Osteoblast (primary cell): ENCODE measurements around the gene HRH2. TPM values are rescaled to one million over a fixed set of nuclear protein-coding genes. Genes with fewer than 3 reads are reported as not detected.

ENCODE experiments used
- DNase-seq: peaks from one replicate; pipeline ENCODE4 v3.0.0; 2011; ENCODE audit warnings: low spot score, mixed read lengths; ENCODE audit not compliant: insufficient read length; ENCODE audit errors: missing footprints
- H2AFZ ChIP-seq: 2 replicates; pipeline ENCODE4 v1.6.0; 2011; ENCODE audit warnings: mild to moderate bottlenecking, low read length
- H3K27ac ChIP-seq: 2 replicates; pipeline ENCODE4 v1.5.1; 2011; ENCODE audit warnings: mild to moderate bottlenecking, low read depth, low read length, moderate library complexity
- H3K27me3 ChIP-seq: 2 replicates; pipeline ENCODE4 v1.6.0; 2012; ENCODE audit warnings: mild to moderate bottlenecking, control low read depth, inconsistent platforms, low read length, moderate library complexity; ENCODE audit not compliant: insufficient read depth
- H3K36me3 ChIP-seq: 2 replicates; pipeline ENCODE4 v1.5.1; 2011; ENCODE audit warnings: mild to moderate bottlenecking, low read length, control low read depth, moderate library complexity; ENCODE audit not compliant: insufficient read depth
- H3K4me1 ChIP-seq: 2 replicates; pipeline ENCODE4 v1.5.1; 2011; ENCODE audit warnings: mild to moderate bottlenecking, low read length, control low read depth, moderate library complexity; ENCODE audit not compliant: insufficient read depth
- H3K4me2 ChIP-seq: 2 replicates; pipeline ENCODE4 v1.6.0; 2011; ENCODE audit warnings: mild to moderate bottlenecking, low read length; ENCODE audit not compliant: insufficient read depth
- H3K4me3 ChIP-seq: fragments of 200-600 bp; sonication (generic); 3 replicates; pipeline ENCODE4 v1.5.1; 2012; ENCODE audit warnings: mild to moderate bottlenecking, low read length, inconsistent platforms; ENCODE audit not compliant: insufficient read depth
- H3K79me2 ChIP-seq: 2 replicates; pipeline ENCODE4 v1.6.0; 2012; ENCODE audit warnings: mild to moderate bottlenecking, low read length, control low read depth, inconsistent platforms; ENCODE audit not compliant: insufficient read depth
- H3K9me3 ChIP-seq: 2 replicates; pipeline ENCODE4 v1.5.1; 2011; ENCODE audit warnings: low read depth, low read length, control low read depth
- H4K20me1 ChIP-seq: 2 replicates; pipeline ENCODE4 v1.6.0; 2012; ENCODE audit warnings: mild to moderate bottlenecking, low read length, control low read depth; ENCODE audit not compliant: insufficient read depth
- CTCF ChIP-seq: IDR thresholded peaks from 2 replicates; pipeline ENCODE4 v1.5.1; 2011; ENCODE audit warnings: mild to moderate bottlenecking, low read depth, low read length, moderate library complexity; ENCODE audit errors: extremely low read depth
- total RNA-seq: library from RNA; depleted of rRNA; stranded (reverse); fragments of >200 nt; gene quantifications from 2 replicates; pipeline ENCODE4 v1.2.3, GENCODE V29; 2012

Gene HRH2
- total RNA-seq, result 0.36 and 0.59 TPM in 2 replicates

GRCh38 chr5:175657593-175658271 is at the start of gene HRH2:
Gene HRH2 (plus strand): TSS chr5:175658071. CDS start chr5:175683234, 25,163 bp downstream.
- Histone ChIP-seq H3K4me2 (peak within 1 kb of the TSS; percentile 65), H2AFZ (peak within 1 kb of the TSS; percentile 82), H3K79me2 (no peaks in the 10 kb centered on the region), H3K4me1 (peaks cover 4% of the 10 kb centered on the region), H4K20me1 (no peaks in the 10 kb centered on the region), H3K36me3 (no peaks in the 10 kb centered on the region), H3K9me3 (no peaks in the 10 kb centered on the region), H3K4me3 (peak within 1 kb of the TSS; percentile 64), H3K27me3 (no peaks in the 10 kb centered on the region), H3K27ac (no peak within 1 kb of the TSS)
- DNase-seq, result peak; percentile 90
- no peak for TF ChIP-seq CTCF

GRCh38 chr5:175609526-175609925 is 48.3 kb upstream of the HRH2 start:
- Histone ChIP-seq H3K27ac (no peak overlapping the region), H2AFZ (no peak overlapping the region), H4K20me1 (no peaks in the 10 kb centered on the region), H3K9me3 (no peaks in the 10 kb centered on the region), H3K4me3 (no peak overlapping the region), H3K4me2 (no peak overlapping the region), H3K4me1 (no peaks in the 10 kb centered on the region), H3K79me2 (no peaks in the 10 kb centered on the region), H3K36me3 (no peaks in the 10 kb centered on the region), H3K27me3 (no peaks in the 10 kb centered on the region)
- no peak for DNase-seq
- TF ChIP-seq CTCF, result no peak

- no peak overlapping the region for H3K27ac ChIP-seq
- no peak for TF ChIP-seq CTCF
Measured at GRCh38 chr5:175610381-175610780, 47.5 kb upstream of the HRH2 start.

GRCh38 chr5:175610898-175611297 is 47.0 kb upstream of the HRH2 start:
- no peak overlapping the region for H3K4me2 ChIP-seq
- no peak overlapping the region for H3K27ac ChIP-seq
- H2AFZ ChIP-seq, result no peak overlapping the region
- H3K4me1 ChIP-seq, result no peaks in the 10 kb centered on the region
- no peak for TF ChIP-seq CTCF
- no peaks in the 10 kb centered on the region for H3K27me3 ChIP-seq
- no peaks in the 10 kb centered on the region for H3K36me3 ChIP-seq
- no peak for DNase-seq
- no peaks in the 10 kb centered on the region for H4K20me1 ChIP-seq
- H3K4me3 ChIP-seq, result no peak overlapping the region
- no peaks in the 10 kb centered on the region for H3K79me2 ChIP-seq
- no peaks in the 10 kb centered on the region for H3K9me3 ChIP-seq

More at GRCh38 chr5:175610381-175610780, 47.5 kb upstream of the HRH2 start:
- H4K20me1 ChIP-seq, result no peaks in the 10 kb centered on the region
- no peaks in the 10 kb centered on the region for H3K36me3 ChIP-seq
- H3K4me3 ChIP-seq, result no peak overlapping the region
- H2AFZ ChIP-seq, result no peak overlapping the region
- H3K9me3 ChIP-seq, result no peaks in the 10 kb centered on the region
- H3K79me2 ChIP-seq, result no peaks in the 10 kb centered on the region
- DNase-seq, result no peak
- no peaks in the 10 kb centered on the region for H3K27me3 ChIP-seq
- H3K4me2 ChIP-seq, result no peak overlapping the region
- no peaks in the 10 kb centered on the region for H3K4me1 ChIP-seq
